GM18873 (cell line): ENCODE results near the gene CPLANE2.
"Not testable (repeated sequence)": the region's sequence is repeated elsewhere in the genome, so short reads cannot be mapped to it uniquely, and the experiment has no call there.

Experiments
- ATAC-seq: cut with Tn5 transposase; IDR thresholded peaks from one replicate; pipeline ENCODE4 v1.9.1; 2021; ENCODE audit warnings: mild to moderate bottlenecking, moderate library complexity, moderate number of reproducible peaks; ENCODE audit not compliant: unreplicated experiment, low FRiP score

Gene CPLANE2

GRCh38 chr1:16210581-16210980, 26.4 kb downstream of the CPLANE2 start:
- no peak for ATAC-seq

GRCh38 chr1:16209847-16210407, 27.1 kb downstream of the CPLANE2 start:
- ATAC-seq = no peak

GRCh38 chr1:16209132-16209846, 27.7 kb downstream of the CPLANE2 start:
- ATAC-seq = no peak

GRCh38 chr1:16208270-16208987, 28.6 kb downstream of the CPLANE2 start:
- ATAC-seq = no peak

- ATAC-seq = peak; percentile 8
These were observed 29.4 kb downstream of the CPLANE2 start for GRCh38 chr1:16207318-16208269.

GRCh38 chr1:16206547-16207317, 30.3 kb downstream of the CPLANE2 start:
- ATAC-seq = peak; percentile 45

- no peak for ATAC-seq
These were observed 31.0 kb downstream of the CPLANE2 start for GRCh38 chr1:16205891-16206546.

- ATAC-seq = no peak
These were observed 31.7 kb downstream of the CPLANE2 start for GRCh38 chr1:16205334-16205671.

- no peak for ATAC-seq
These were observed 32.2 kb downstream of the CPLANE2 start for GRCh38 chr1:16204634-16205333.

GRCh38 chr1:16204216-16204615, 32.8 kb downstream of the CPLANE2 start:
- no peak for ATAC-seq

GRCh38 chr1:16203550-16203949, 33.4 kb downstream of the CPLANE2 start:
- no peak for ATAC-seq

- ATAC-seq = no peak
These were observed 34.4 kb downstream of the CPLANE2 start for GRCh38 chr1:16202281-16203210.

- ATAC-seq = no peak
These were observed 37.3 kb downstream of the CPLANE2 start for GRCh38 chr1:16199700-16200099.

GRCh38 chr1:16199157-16199501, 37.9 kb downstream of the CPLANE2 start:
- no peak for ATAC-seq

- ATAC-seq = no peak
These were observed 38.4 kb downstream of the CPLANE2 start for GRCh38 chr1:16198444-16199156.

GRCh38 chr1:16196874-16197273, 40.1 kb downstream of the CPLANE2 start:
- ATAC-seq = no peak

- not testable (repeated sequence) for ATAC-seq
These were observed 40.8 kb downstream of the CPLANE2 start for GRCh38 chr1:16196139-16196538.
